Endothelial cell (in vitro differentiated cells): ENCODE data around the gene ADIPOR2. TPM values are rescaled to one million over a fixed set of nuclear protein-coding genes. Genes with fewer than 3 reads are reported as not detected.

ENCODE experiments used
- DNase-seq: peaks from one replicate; pipeline ENCODE4 v3.0.0; 2021; ENCODE audit warnings: low spot score
- H3K27ac Mint-ChIP-seq: one replicate; pipeline ENCODE4 v1.8.0; 2021; ENCODE audit warnings: mixed read lengths, inconsistent platforms; ENCODE audit not compliant: unreplicated experiment
- H3K27me3 Mint-ChIP-seq: one replicate; pipeline ENCODE4 v1.8.0; 2021; ENCODE audit warnings: mild to moderate bottlenecking, moderate library complexity, mixed read lengths, inconsistent platforms; ENCODE audit not compliant: unreplicated experiment
- H3K36me3 Mint-ChIP-seq: one replicate; pipeline ENCODE4 v1.8.0; 2021; ENCODE audit warnings: mild to moderate bottlenecking, low read depth, mixed read lengths, inconsistent platforms; ENCODE audit not compliant: unreplicated experiment
- H3K4me1 Mint-ChIP-seq: one replicate; pipeline ENCODE4 v1.8.0; 2021; ENCODE audit warnings: mild to moderate bottlenecking, mixed read lengths, inconsistent platforms; ENCODE audit not compliant: unreplicated experiment
- H3K4me3 Mint-ChIP-seq: one replicate; pipeline ENCODE4 v1.8.0; 2021; ENCODE audit warnings: mild to moderate bottlenecking, mixed read lengths, inconsistent platforms; ENCODE audit not compliant: unreplicated experiment
- H3K9me3 Mint-ChIP-seq: one replicate; pipeline ENCODE4 v1.8.0; 2021; ENCODE audit warnings: mixed read lengths, inconsistent platforms; ENCODE audit not compliant: unreplicated experiment
- total RNA-seq: library from RNA; stranded (reverse); fragmentation: NEBNext Ultra II Directional; extraction: Animal tissue kit (Norgen Biotek cat#: 25700); gene quantifications from one replicate; pipeline ENCODE4 v1.2.1, GENCODE V29; 2021; ENCODE audit not compliant: unreplicated experiment
- TF ChIP-seq, protein P1 (sequence below): fragments of 200-600 bp; sonication (generic); IDR thresholded peaks from one replicate; pipeline ENCODE4 v1.5.0; 2021; ENCODE audit warnings: antibody characterized with exemption; ENCODE audit not compliant: unreplicated experiment

Gene ADIPOR2
- total RNA-seq, 1 donor from 2014 or later: 41.8 TPM

DNA sequence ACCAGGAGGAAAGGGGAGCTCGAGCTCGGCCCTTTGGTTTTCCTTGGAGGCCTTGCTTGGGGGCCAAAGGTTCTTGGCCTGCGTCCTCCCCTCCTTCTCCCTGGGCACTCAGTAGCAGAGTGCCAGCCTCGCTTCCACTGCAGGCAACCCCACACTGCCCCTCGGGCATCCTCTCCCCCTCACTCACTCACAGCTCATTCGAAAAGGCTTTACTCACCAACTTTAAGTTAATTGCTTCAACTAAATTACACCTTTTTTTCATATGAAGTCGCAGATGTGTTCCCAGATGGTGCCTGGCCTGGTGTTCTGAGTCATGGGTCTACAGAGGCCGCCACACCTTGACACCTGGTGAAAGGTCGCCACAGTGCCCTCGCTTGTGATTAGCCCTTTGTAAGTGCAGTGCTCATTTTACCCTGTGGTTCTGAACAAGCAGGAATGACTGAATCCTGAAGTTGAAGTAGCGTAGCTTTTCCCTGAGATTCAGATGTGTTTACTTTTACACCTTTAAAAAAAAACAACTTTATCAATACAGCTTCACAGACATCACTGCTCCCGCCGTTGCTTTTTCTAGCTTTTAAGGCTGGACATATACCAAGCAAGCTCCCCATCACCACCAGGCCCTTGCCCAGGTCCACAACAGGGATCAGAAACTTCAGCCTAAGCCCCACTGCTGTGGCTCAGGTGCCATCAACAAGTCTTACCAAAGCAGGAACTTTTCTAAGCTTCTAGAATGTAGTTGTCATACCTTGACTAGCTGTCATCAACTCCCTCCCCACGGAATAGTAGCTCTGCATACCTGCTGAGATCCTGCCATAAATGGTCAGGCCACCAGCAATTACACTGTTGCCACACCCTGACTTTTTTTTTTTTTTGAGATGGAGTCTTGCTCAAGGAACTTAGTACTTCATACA is 20.3 kb upstream of the ADIPOR2 start:
- Mint-ChIP-seq H3K27ac (no peak overlapping the region), H3K36me3 (no peaks in the 10 kb centered on the region), H3K9me3 (no peaks in the 10 kb centered on the region), H3K27me3 (peaks cover 4% of the 10 kb centered on the region), H3K4me3 (no peak overlapping the region), H3K4me1 (peaks cover 6% of the 10 kb centered on the region)
- no peak for DNase-seq
- TF ChIP-seq, protein P1, sequence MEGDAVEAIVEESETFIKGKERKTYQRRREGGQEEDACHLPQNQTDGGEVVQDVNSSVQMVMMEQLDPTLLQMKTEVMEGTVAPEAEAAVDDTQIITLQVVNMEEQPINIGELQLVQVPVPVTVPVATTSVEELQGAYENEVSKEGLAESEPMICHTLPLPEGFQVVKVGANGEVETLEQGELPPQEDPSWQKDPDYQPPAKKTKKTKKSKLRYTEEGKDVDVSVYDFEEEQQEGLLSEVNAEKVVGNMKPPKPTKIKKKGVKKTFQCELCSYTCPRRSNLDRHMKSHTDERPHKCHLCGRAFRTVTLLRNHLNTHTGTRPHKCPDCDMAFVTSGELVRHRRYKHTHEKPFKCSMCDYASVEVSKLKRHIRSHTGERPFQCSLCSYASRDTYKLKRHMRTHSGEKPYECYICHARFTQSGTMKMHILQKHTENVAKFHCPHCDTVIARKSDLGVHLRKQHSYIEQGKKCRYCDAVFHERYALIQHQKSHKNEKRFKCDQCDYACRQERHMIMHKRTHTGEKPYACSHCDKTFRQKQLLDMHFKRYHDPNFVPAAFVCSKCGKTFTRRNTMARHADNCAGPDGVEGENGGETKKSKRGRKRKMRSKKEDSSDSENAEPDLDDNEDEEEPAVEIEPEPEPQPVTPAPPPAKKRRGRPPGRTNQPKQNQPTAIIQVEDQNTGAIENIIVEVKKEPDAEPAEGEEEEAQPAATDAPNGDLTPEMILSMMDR: no peak

- TF ChIP-seq, protein P1: no peak
- Mint-ChIP-seq H3K9me3 (no peaks in the 10 kb centered on the region), H3K36me3 (no peaks in the 10 kb centered on the region), H3K4me3 (no peak overlapping the region), H3K27ac (no peak overlapping the region), H3K4me1 (no peaks in the 10 kb centered on the region), H3K27me3 (no peaks in the 10 kb centered on the region)
- DNase-seq: no peak
Measured at GRCh38 chr12:1676043-1676442, 14.8 kb upstream of the ADIPOR2 start.

DNA sequence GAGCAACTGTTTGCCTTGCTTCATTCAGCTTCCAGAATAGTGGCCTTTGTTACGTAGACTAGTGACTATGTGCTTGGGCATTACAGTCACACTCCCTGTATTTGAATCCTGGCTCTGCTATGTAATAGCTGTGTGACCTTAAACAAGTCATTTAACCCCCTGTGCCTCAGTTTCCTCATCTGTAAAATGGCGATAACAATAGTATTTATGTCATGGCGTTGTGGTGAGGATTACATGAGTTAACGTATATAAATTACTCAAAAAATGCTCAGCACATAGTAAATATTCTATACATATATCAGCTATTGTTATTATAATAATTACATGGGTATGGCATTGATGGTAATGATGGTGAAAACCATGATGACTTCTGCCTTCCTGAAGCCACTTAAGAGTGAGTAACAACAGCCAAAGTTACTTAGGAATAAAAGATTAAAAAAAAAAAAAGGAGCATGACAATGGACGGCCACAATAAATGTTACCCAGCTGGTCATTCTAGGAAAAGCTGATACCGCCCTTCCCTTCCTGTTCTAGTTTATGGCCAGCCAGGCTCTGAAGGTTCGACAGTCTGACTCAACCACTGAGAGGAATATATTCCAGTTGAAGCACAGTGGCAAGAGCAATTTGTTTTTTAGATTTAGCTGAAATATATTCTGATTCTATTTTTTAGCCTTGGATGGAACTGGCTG is 9.9 kb upstream of the ADIPOR2 start:
- peaks cover 10% of the 10 kb centered on the region for H3K4me1 Mint-ChIP-seq
- H3K9me3 Mint-ChIP-seq: no peaks in the 10 kb centered on the region
- H3K27me3 Mint-ChIP-seq: no peaks in the 10 kb centered on the region
- H3K4me3 Mint-ChIP-seq: no peak overlapping the region
- H3K36me3 Mint-ChIP-seq: no peaks in the 10 kb centered on the region
- no peak overlapping the region for H3K27ac Mint-ChIP-seq
- TF ChIP-seq, protein P1: no peak
- DNase-seq: no peak

DNA sequence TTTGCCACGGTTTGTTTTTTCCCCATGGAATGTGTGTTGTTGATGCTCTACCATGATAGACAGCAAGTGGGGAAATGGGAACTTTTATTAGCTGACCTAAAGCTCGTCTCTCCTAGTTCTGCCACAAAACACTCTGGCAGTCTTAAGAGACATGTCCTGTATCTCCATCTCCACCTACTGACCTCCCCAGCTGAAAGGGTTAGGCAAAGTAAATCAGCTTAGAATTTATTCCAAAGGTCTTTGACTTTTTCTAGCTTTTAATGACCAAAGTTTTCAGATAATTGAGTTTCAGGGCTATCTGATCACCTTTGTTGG is 9.4 kb upstream of the ADIPOR2 start:
- no peak overlapping the region for H3K4me3 Mint-ChIP-seq
- TF ChIP-seq, protein P1: no peak
- H3K36me3 Mint-ChIP-seq: no peaks in the 10 kb centered on the region
- peaks cover 10% of the 10 kb centered on the region for H3K4me1 Mint-ChIP-seq
- no peak overlapping the region for H3K27ac Mint-ChIP-seq
- H3K27me3 Mint-ChIP-seq: no peaks in the 10 kb centered on the region
- no peaks in the 10 kb centered on the region for H3K9me3 Mint-ChIP-seq
- DNase-seq: no peak

- Mint-ChIP-seq H3K36me3 (peaks cover 8% of the 10 kb centered on the region), H3K27ac (no peak overlapping the region), H3K4me1 (peaks cover 16% of the 10 kb centered on the region), H3K4me3 (no peak overlapping the region), H3K9me3 (no peaks in the 10 kb centered on the region), H3K27me3 (peaks cover 3% of the 10 kb centered on the region)
- no peak for DNase-seq
- TF ChIP-seq, protein P1: no peak
Measured at GRCh38 chr12:1688086-1688710, 2.7 kb upstream of the ADIPOR2 start.
